A673 (cell line): ENCODE measurements around the gene NPEPL1. TPM values are rescaled to one million over a fixed set of nuclear protein-coding genes. Genes with fewer than 3 reads are reported as not detected.
"Not testable (repeated sequence)": the region's sequence is repeated elsewhere in the genome, so short reads cannot be mapped to it uniquely, and the experiment has no call there.

Experiments used
- BruUV-seq: library from RNA; stranded (reverse); fragments of 400-500 nt; replicated peaks from 2 replicates; lab custom pipeline; 2021; lab: Mats Ljungman, UMichigan
- CTCF ChIA-PET: fragments of 300-600 bp; sonication (Branson Sonifier 250); formaldehyde crosslinking; loops from one replicate; lab custom pipeline; 2022; ENCODE audit warnings: antibody characterized with exemption; lab: Charles Lee
- POLR2A ChIA-PET: fragments of 300-600 bp; sonication (Branson Sonifier 250); formaldehyde crosslinking; loops from one replicate; lab custom pipeline; 2022; ENCODE audit warnings: antibody characterized with exemption; ENCODE audit not compliant: low non-redundant PET; lab: Charles Lee
- DNase-seq: peaks from one replicate; pipeline ENCODE4 v3.0.0-alpha.2; 2015; ENCODE audit warnings: low spot score
- H3K27ac ChIP-seq: fragments of 200-600 bp; sonication (generic); 2 replicates; pipeline ENCODE4 v1.5.1; 2016; ENCODE audit warnings: mixed run types, low read depth, mild to moderate bottlenecking, mixed read lengths, antibody characterized with exemption, low read length; ENCODE audit not compliant: poor library complexity, severe bottlenecking
- H3K27me3 ChIP-seq: fragments of 200-600 bp; sonication (generic); replicated peaks from 2 replicates; pipeline ENCODE4 v1.6.1; 2017; ENCODE audit warnings: mixed run types, low read depth, mild to moderate bottlenecking, mixed read lengths, antibody characterized with exemption, low read length; ENCODE audit not compliant: insufficient read depth, poor library complexity
- H3K36me3 ChIP-seq: fragments of 200-600 bp; sonication (generic); 2 replicates; pipeline ENCODE4 v1.6.1; 2016; ENCODE audit warnings: mixed run types, mild to moderate bottlenecking, mixed read lengths, antibody characterized with exemption, low read length; ENCODE audit not compliant: insufficient read depth, poor library complexity, severe bottlenecking
- H3K4me1 ChIP-seq: fragments of 200-600 bp; sonication (generic); 2 replicates; pipeline ENCODE4 v1.6.1; 2017; ENCODE audit warnings: mixed run types, mild to moderate bottlenecking, mixed read lengths, antibody characterized with exemption, low read length; ENCODE audit not compliant: insufficient read depth, poor library complexity, severe bottlenecking
- H3K4me3 ChIP-seq: fragments of 200-600 bp; sonication (generic); 2 replicates; pipeline ENCODE4 v1.5.1; 2016; ENCODE audit warnings: low read depth, mixed run types, mild to moderate bottlenecking, mixed read lengths, low read length; ENCODE audit not compliant: poor library complexity, severe bottlenecking
- H3K9me3 ChIP-seq: fragments of 200-600 bp; sonication (generic); 2 replicates; pipeline ENCODE4 v1.6.1; 2016; ENCODE audit warnings: mixed run types, low read depth, mild to moderate bottlenecking, mixed read lengths, antibody characterized with exemption, low read length; ENCODE audit not compliant: poor library complexity, severe bottlenecking
- EZH2 ChIP-seq: fragments of 200-600 bp; sonication (generic); IDR thresholded peaks from 2 replicates; pipeline ENCODE4 v1.6.1; 2017; ENCODE audit warnings: borderline replicate concordance, low read depth, mild to moderate bottlenecking, mixed read lengths, antibody characterized with exemption, low read length; ENCODE audit not compliant: poor library complexity, severe bottlenecking
- intact Hi-C: fragments of 100-400 bp; cut with micrococcal nuclease; formaldehyde crosslinking; loops from one replicate; pipeline ENCODE4 v1.10.0; 2022; ENCODE audit not compliant: unreplicated experiment
- total RNA-seq: library from RNA; stranded (reverse); gene quantifications from 2 replicates; pipeline ENCODE4 v1.2.3, GENCODE V29; 2021
- TF ChIP-seq, protein P1 (sequence below): fragments of 300-800, 200-600 bp; sonication (generic); conservative IDR thresholded peaks from 2 replicates; pipeline ENCODE4 v1.5.1; 2017; ENCODE audit warnings: low read depth, mild to moderate bottlenecking, antibody characterized with exemption, low read length, moderate library complexity, mixed read lengths

Gene NPEPL1
- total RNA-seq, 1 experiment from 2014 or later = 15.8 TPM

GRCh38 chr20:58756450-58756775 is 63.8 kb downstream of the NPEPL1 start:
- ChIA-PET POLR2A (no interaction called here), CTCF (no interaction called here)
- no peaks in the 10 kb centered on the region for H3K4me1 ChIP-seq
- DNase-seq = no peak
- no peak overlapping the region for H3K27ac ChIP-seq
- no peaks in the 10 kb centered on the region for H3K9me3 ChIP-seq
- no peak for TF ChIP-seq EZH2
- TF ChIP-seq, protein P1, sequence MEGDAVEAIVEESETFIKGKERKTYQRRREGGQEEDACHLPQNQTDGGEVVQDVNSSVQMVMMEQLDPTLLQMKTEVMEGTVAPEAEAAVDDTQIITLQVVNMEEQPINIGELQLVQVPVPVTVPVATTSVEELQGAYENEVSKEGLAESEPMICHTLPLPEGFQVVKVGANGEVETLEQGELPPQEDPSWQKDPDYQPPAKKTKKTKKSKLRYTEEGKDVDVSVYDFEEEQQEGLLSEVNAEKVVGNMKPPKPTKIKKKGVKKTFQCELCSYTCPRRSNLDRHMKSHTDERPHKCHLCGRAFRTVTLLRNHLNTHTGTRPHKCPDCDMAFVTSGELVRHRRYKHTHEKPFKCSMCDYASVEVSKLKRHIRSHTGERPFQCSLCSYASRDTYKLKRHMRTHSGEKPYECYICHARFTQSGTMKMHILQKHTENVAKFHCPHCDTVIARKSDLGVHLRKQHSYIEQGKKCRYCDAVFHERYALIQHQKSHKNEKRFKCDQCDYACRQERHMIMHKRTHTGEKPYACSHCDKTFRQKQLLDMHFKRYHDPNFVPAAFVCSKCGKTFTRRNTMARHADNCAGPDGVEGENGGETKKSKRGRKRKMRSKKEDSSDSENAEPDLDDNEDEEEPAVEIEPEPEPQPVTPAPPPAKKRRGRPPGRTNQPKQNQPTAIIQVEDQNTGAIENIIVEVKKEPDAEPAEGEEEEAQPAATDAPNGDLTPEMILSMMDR = no peak
- H3K27me3 ChIP-seq = peaks cover 31% of the 10 kb centered on the region
- H3K36me3 ChIP-seq = no peaks in the 10 kb centered on the region
- BruUV-seq = no TSS peak
- intact Hi-C loops = no loop called here
- no peak overlapping the region for H3K4me3 ChIP-seq

GRCh38 chr20:58757647-58758046 is 65.0 kb downstream of the NPEPL1 start:
- DNase-seq, H3K27ac ChIP-seq, H3K9me3 ChIP-seq, H3K4me1 ChIP-seq, H3K36me3 ChIP-seq, intact Hi-C loops, H3K4me3 ChIP-seq, CTCF ChIA-PET, BruUV-seq, POLR2A ChIA-PET: not testable (repeated sequence)
- peaks cover 42% of the 10 kb centered on the region for H3K27me3 ChIP-seq

- POLR2A ChIA-PET = interaction anchor here (0.6 kb wide), 1 partner anchor 969 kb away, joined by 3 read pairs; no protein-coding TSS in a partner anchor
- intact Hi-C loops = no loop called here
- H3K9me3 ChIP-seq = no peaks in the 10 kb centered on the region
- H3K27me3 ChIP-seq = peaks cover 63% of the 10 kb centered on the region
- DNase-seq = no peak
- H3K36me3 ChIP-seq = no peaks in the 10 kb centered on the region
- CTCF ChIA-PET = no interaction called here
- no TSS peak for BruUV-seq
- no peaks in the 10 kb centered on the region for H3K4me1 ChIP-seq
- H3K27ac ChIP-seq = no peak overlapping the region
- H3K4me3 ChIP-seq = no peak overlapping the region
- no peak for TF ChIP-seq EZH2
- TF ChIP-seq, protein P1 = no peak
Observed at GRCh38 chr20:58759947-58760346, 67.3 kb downstream of the NPEPL1 start.

DNA sequence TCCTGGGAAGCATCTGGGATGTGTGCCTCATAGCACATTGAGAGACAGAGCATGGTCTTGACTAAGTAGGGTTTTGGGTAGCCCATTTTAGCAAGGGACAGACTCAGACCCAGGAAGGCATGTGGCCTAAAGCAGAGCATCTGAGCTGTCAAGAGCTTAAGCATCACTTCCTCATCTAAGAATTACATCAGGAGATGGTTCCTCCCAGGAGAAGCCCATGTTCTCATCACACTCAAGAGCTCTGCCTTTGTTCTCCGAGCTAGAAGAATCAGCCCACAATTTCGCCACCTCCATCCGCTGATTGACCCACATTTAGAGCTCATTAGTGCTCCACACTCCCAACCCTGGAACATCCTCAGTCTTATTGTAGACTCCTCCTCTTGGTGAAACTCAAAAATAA is 68.3 kb downstream of the NPEPL1 start:
- H3K9me3 ChIP-seq = no peaks in the 10 kb centered on the region
- CTCF ChIA-PET = interaction anchor here (0.5 kb wide), 1 partner anchor 94 kb away, joined by 3 read pairs; no protein-coding TSS in a partner anchor
- H3K36me3 ChIP-seq = no peaks in the 10 kb centered on the region
- intact Hi-C loops = no loop called here
- POLR2A ChIA-PET = interaction anchor here (0.6 kb wide), 1 partner anchor 970 kb away, joined by 3 read pairs; no protein-coding TSS in a partner anchor
- TF ChIP-seq, protein P1 = no peak
- no peaks in the 10 kb centered on the region for H3K4me1 ChIP-seq
- H3K4me3 ChIP-seq = no peak overlapping the region
- no peak overlapping the region for H3K27ac ChIP-seq
- no peak for DNase-seq
- peaks cover 72% of the 10 kb centered on the region for H3K27me3 ChIP-seq
- BruUV-seq = no TSS peak
